Panc1 (cell line): ENCODE measurements around the gene ADAMTS2. TPM values are rescaled to one million over a fixed set of nuclear protein-coding genes. Genes with fewer than 3 reads are reported as not detected.

ENCODE experiments used
- ATAC-seq: fragments of 200-7000 bp; cut with Tn5 transposase; 2 replicates; pipeline ENCODE4 v1.9.1; 2020; ENCODE audit warnings: mild to moderate bottlenecking, moderate library complexity
- BruUV-seq: library from RNA; stranded (reverse); fragments of 400-500 nt; replicated peaks from 2 replicates; lab custom pipeline; 2021; lab: Mats Ljungman, UMichigan
- CTCF ChIA-PET: fragments of 300-600 bp; sonication (Branson Sonifier 250); formaldehyde crosslinking; loops from one replicate; lab custom pipeline; 2022; ENCODE audit warnings: antibody characterized with exemption; lab: Charles Lee
- POLR2A ChIA-PET: fragments of 300-600 bp; sonication (Branson Sonifier 250); formaldehyde crosslinking; loops from one replicate; lab custom pipeline; 2022; ENCODE audit warnings: antibody characterized with exemption; lab: Charles Lee
- DNase-seq: peaks from one replicate; pipeline ENCODE4 v3.0.0-alpha.2; 2010; ENCODE audit warnings: low read depth, low spot score
- H3K27ac ChIP-seq: 2 replicates; pipeline ENCODE4 v1.5.1; 2011; ENCODE audit warnings: mild to moderate bottlenecking, low read length, inconsistent platforms
- H3K27me3 ChIP-seq: fragments of 200-500 bp; sonication (Bioruptor generic); 2 replicates; pipeline ENCODE4 v1.6.0; 2014; ENCODE audit warnings: low read length, inconsistent platforms; ENCODE audit not compliant: control insufficient read depth, insufficient read depth
- H3K36me3 ChIP-seq: fragments of 200-500 bp; sonication (Bioruptor generic); 2 replicates; pipeline ENCODE4 v1.5.1; 2014; ENCODE audit warnings: inconsistent platforms, mild to moderate bottlenecking, low read length, moderate library complexity; ENCODE audit not compliant: control insufficient read depth, insufficient read depth
- H3K4me1 ChIP-seq: 2 replicates; pipeline ENCODE4 v1.5.1; 2011; ENCODE audit warnings: inconsistent platforms, mild to moderate bottlenecking, low read length, moderate library complexity; ENCODE audit not compliant: control insufficient read depth, insufficient read depth
- H3K4me3 ChIP-seq, 2 experiments: 2 replicates each; pipeline ENCODE4 v1.5.1; 2011 to 2012; ENCODE audit warnings: low read depth in 2 of 2, low read length in 2 of 2, mild to moderate bottlenecking in 2 of 2, inconsistent platforms in 1 of 2, moderate library complexity in 1 of 2
- H3K9me3 ChIP-seq: fragments of 200-500 bp; sonication (Bioruptor generic); 2 replicates; pipeline ENCODE4 v1.5.1; 2014; ENCODE audit warnings: low read depth, mild to moderate bottlenecking, inconsistent platforms, low read length, moderate library complexity; ENCODE audit not compliant: control insufficient read depth, insufficient read depth
- POLR2AphosphoS5 ChIP-seq: IDR thresholded peaks from 2 replicates; pipeline ENCODE4 v1.6.1; 2012; ENCODE audit warnings: mild to moderate bottlenecking, low read depth, low read length, moderate library complexity
- SIN3A ChIP-seq: IDR thresholded peaks from 2 replicates; pipeline ENCODE4 v1.6.1; 2012; ENCODE audit warnings: low read depth, mild to moderate bottlenecking, low read length, moderate library complexity, borderline replicate concordance; ENCODE audit not compliant: insufficient read depth
- TCF7L2 ChIP-seq: IDR thresholded peaks from 2 replicates; pipeline ENCODE4 v1.6.1; 2011; ENCODE audit warnings: mild to moderate bottlenecking, low read depth, low read length, inconsistent platforms
- in situ Hi-C: cut with HindIII; loops from 2 replicates; pipeline ENCODE4 v1.10.0; 2016; ENCODE audit warnings: low sequenced_read_pairs, low pct_unique_long_range_greater_than_20kb
- intact Hi-C: fragments of 100-400 bp; cut with micrococcal nuclease; formaldehyde crosslinking; loops from one replicate; pipeline ENCODE4 v1.10.0; 2022; ENCODE audit not compliant: unreplicated experiment
- total RNA-seq: library from RNA; stranded (reverse); gene quantifications from one replicate; pipeline ENCODE4 v1.2.1, GENCODE V29; 2021; ENCODE audit not compliant: unreplicated experiment
- TF ChIP-seq, protein P1 (sequence below): fragments of 450-650 bp; IDR thresholded peaks from 2 replicates; pipeline ENCODE4 v1.5.1; 2017; ENCODE audit warnings: mild to moderate bottlenecking
- TF ChIP-seq, protein P2 (sequence below), 2 experiments: IDR thresholded peaks; 2 replicates each; pipeline ENCODE4 v1.6.1; 2011 to 2012; ENCODE audit warnings: low read depth in 2 of 2, control low read depth in 1 of 2, low read length in 1 of 2, mild to moderate bottlenecking in 1 of 2, moderate library complexity in 1 of 2; ENCODE audit not compliant: insufficient read depth in 1 of 2

Gene ADAMTS2
- total RNA-seq, 1 experiment from 2014 or later = 0.13 TPM

DNA sequence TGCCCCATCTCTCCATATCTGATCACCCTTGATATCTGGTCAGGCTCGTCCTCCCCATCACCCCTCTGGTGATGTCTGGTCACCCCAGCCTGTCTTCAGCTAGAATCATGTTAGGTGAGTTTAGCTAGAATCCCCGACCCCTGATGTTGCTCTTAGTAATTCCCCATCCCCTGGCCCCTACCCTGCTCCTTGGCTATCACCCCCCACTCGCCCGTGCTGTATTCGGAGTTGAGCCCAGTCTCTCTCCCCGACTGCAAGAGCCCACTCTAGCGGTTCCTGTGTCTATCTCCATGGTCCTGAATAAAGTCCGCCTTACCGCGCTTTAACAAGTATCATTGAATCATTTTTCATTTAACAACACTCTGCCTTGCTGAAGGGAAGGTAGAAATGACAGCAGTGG is 33.7 kb downstream of the ADAMTS2 start:
- CTCF ChIA-PET = interaction anchor here (0.5 kb wide), 1 partner anchor 178 kb away, joined by 3 read pairs; no protein-coding TSS in a partner anchor
- no peak overlapping the region for H3K27ac ChIP-seq
- ATAC-seq (no peak), DNase-seq (no peak)
- POLR2A ChIA-PET = no interaction called here
- intact Hi-C loops = no loop called here
- no peaks in the 10 kb centered on the region for H3K4me1 ChIP-seq
- H3K36me3 ChIP-seq = no peaks in the 10 kb centered on the region
- no peaks in the 10 kb centered on the region for H3K9me3 ChIP-seq
- TF ChIP-seq SIN3A = no peak
- no peak for TF ChIP-seq POLR2AphosphoS5
- TF ChIP-seq, protein P1, sequence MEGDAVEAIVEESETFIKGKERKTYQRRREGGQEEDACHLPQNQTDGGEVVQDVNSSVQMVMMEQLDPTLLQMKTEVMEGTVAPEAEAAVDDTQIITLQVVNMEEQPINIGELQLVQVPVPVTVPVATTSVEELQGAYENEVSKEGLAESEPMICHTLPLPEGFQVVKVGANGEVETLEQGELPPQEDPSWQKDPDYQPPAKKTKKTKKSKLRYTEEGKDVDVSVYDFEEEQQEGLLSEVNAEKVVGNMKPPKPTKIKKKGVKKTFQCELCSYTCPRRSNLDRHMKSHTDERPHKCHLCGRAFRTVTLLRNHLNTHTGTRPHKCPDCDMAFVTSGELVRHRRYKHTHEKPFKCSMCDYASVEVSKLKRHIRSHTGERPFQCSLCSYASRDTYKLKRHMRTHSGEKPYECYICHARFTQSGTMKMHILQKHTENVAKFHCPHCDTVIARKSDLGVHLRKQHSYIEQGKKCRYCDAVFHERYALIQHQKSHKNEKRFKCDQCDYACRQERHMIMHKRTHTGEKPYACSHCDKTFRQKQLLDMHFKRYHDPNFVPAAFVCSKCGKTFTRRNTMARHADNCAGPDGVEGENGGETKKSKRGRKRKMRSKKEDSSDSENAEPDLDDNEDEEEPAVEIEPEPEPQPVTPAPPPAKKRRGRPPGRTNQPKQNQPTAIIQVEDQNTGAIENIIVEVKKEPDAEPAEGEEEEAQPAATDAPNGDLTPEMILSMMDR = no peak
- TF ChIP-seq, protein P2, sequence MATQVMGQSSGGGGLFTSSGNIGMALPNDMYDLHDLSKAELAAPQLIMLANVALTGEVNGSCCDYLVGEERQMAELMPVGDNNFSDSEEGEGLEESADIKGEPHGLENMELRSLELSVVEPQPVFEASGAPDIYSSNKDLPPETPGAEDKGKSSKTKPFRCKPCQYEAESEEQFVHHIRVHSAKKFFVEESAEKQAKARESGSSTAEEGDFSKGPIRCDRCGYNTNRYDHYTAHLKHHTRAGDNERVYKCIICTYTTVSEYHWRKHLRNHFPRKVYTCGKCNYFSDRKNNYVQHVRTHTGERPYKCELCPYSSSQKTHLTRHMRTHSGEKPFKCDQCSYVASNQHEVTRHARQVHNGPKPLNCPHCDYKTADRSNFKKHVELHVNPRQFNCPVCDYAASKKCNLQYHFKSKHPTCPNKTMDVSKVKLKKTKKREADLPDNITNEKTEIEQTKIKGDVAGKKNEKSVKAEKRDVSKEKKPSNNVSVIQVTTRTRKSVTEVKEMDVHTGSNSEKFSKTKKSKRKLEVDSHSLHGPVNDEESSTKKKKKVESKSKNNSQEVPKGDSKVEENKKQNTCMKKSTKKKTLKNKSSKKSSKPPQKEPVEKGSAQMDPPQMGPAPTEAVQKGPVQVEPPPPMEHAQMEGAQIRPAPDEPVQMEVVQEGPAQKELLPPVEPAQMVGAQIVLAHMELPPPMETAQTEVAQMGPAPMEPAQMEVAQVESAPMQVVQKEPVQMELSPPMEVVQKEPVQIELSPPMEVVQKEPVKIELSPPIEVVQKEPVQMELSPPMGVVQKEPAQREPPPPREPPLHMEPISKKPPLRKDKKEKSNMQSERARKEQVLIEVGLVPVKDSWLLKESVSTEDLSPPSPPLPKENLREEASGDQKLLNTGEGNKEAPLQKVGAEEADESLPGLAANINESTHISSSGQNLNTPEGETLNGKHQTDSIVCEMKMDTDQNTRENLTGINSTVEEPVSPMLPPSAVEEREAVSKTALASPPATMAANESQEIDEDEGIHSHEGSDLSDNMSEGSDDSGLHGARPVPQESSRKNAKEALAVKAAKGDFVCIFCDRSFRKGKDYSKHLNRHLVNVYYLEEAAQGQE (IDR thresholded peaks at IDR 0.05; ENCODE audit: insufficient read depth in 1 of 2, low read depth in 2 of 2, low read length in 1 of 2) = no peak
- TF ChIP-seq TCF7L2 = no peak
- H3K4me3 ChIP-seq = no peak overlapping the region
- BruUV-seq = no TSS peak
- no peaks in the 10 kb centered on the region for H3K27me3 ChIP-seq
- in situ Hi-C loops = no loop called here

DNA sequence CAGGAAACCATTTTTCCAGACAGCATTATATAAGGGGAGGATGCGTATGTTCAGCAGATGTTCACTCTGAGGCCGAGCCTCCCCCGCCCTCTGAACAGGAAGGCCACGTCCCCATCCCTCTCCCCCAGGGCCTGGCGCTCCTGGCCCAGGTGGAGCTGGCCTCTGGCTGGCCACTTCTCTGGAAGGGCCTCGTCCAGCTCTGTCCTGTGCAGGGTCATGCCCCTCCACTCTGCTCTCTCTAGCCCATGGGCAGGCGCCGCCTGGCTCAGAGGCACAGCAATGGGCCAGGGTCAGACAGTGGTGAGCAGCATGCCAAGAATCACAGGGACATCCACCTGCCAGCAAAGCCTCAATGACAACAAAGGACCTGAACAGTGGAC is 34.2 kb downstream of the ADAMTS2 start:
- Histone ChIP-seq H3K4me1 (no peaks in the 10 kb centered on the region), H3K27ac (no peak overlapping the region), H3K36me3 (no peaks in the 10 kb centered on the region), H3K9me3 (no peaks in the 10 kb centered on the region), H3K27me3 (no peaks in the 10 kb centered on the region), H3K4me3 (no peak overlapping the region)
- in situ Hi-C loops = no loop called here
- no peak for TF ChIP-seq POLR2AphosphoS5
- TF ChIP-seq TCF7L2 = no peak
- TF ChIP-seq SIN3A = no peak
- TF ChIP-seq, protein P1 = no peak
- TF ChIP-seq, protein P2 (IDR thresholded peaks at IDR 0.05; ENCODE audit: insufficient read depth in 1 of 2, low read depth in 2 of 2, low read length in 1 of 2) = no peak
- intact Hi-C loops = no loop called here
- no peak for ATAC-seq
- POLR2A ChIA-PET = no interaction called here
- CTCF ChIA-PET = no interaction called here
- BruUV-seq = no TSS peak
- no peak for DNase-seq
